ENCODE data around the gene CUX1.

Gene CUX1

GRCh38 chr7:102320181-102320580 lies 502.8 kb downstream of the CUX1 start:
- Histone ChIP-seq H3K27me3 (ENCODE audit: insufficient read depth, poor library complexity, severe bottlenecking) (no peaks in the 10 kb centered on the region), H3K36me3 (ENCODE audit: low read depth) (no peaks in the 10 kb centered on the region), H3K9me3 (ENCODE audit: severe bottlenecking) (no peaks in the 10 kb centered on the region), H3K27ac (ENCODE audit: poor library complexity, severe bottlenecking) (no peak overlapping the region), H3K4me3 (ENCODE audit: severe bottlenecking) (no peak overlapping the region), H3K4me1 (ENCODE audit: insufficient read depth, poor library complexity, severe bottlenecking) (peaks cover 5% of the 10 kb centered on the region)
- ATAC-seq (ENCODE audit: low read depth) (no peak), DNase-seq (ENCODE audit: low spot score) (no peak)
- no peak for TF ChIP-seq CTCF (IDR thresholded peaks at IDR 0.05; ENCODE audit: poor library complexity, severe bottlenecking)

DNA sequence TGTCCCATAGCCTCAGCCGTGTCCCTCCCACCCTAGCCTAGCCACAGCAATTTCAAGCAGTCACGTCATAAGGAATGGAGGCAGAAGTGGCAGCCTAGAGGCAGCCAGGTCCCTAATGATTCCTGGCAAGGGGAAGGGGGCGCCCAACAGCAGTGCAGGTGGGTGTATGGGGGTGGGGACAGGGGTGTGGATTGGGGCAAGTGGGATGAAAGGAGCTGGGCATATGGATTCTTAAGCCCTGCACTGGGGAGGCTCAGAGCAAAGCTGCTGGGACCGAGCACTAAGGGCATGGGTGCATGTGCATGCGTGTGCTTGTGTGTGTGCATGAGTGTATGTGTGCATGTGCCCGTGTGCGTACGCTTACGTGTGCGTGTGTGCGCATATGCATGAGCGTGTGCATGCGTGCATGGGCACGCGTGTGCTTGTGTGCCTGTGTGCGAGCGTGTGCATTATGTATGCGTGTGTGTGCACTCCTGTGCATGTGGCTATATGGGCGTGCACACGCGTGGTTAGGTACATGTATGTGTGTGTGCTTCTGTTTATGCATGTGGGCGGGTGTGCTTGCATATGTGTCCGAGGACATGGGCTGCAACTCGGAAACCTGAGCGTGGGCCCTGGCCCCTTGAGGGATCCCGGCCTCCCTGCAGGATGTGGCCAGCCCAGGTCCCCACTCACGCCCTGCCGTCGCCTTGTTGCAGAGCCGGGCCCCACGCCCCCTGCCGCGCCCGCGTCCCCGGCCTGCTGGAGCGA lies 503.4 kb downstream of the CUX1 start:
- ATAC-seq (ENCODE audit: low read depth) (no peak), DNase-seq (ENCODE audit: low spot score) (no peak)
- Histone ChIP-seq H3K4me1 (ENCODE audit: insufficient read depth, poor library complexity, severe bottlenecking) (peaks cover 5% of the 10 kb centered on the region), H3K27me3 (ENCODE audit: insufficient read depth, poor library complexity, severe bottlenecking) (no peaks in the 10 kb centered on the region), H3K9me3 (ENCODE audit: severe bottlenecking) (no peaks in the 10 kb centered on the region), H3K27ac (ENCODE audit: poor library complexity, severe bottlenecking) (no peak overlapping the region), H3K4me3 (ENCODE audit: severe bottlenecking) (no peak overlapping the region), H3K36me3 (ENCODE audit: low read depth) (no peaks in the 10 kb centered on the region)
- no peak for TF ChIP-seq CTCF (IDR thresholded peaks at IDR 0.05; ENCODE audit: poor library complexity, severe bottlenecking)

DNA sequence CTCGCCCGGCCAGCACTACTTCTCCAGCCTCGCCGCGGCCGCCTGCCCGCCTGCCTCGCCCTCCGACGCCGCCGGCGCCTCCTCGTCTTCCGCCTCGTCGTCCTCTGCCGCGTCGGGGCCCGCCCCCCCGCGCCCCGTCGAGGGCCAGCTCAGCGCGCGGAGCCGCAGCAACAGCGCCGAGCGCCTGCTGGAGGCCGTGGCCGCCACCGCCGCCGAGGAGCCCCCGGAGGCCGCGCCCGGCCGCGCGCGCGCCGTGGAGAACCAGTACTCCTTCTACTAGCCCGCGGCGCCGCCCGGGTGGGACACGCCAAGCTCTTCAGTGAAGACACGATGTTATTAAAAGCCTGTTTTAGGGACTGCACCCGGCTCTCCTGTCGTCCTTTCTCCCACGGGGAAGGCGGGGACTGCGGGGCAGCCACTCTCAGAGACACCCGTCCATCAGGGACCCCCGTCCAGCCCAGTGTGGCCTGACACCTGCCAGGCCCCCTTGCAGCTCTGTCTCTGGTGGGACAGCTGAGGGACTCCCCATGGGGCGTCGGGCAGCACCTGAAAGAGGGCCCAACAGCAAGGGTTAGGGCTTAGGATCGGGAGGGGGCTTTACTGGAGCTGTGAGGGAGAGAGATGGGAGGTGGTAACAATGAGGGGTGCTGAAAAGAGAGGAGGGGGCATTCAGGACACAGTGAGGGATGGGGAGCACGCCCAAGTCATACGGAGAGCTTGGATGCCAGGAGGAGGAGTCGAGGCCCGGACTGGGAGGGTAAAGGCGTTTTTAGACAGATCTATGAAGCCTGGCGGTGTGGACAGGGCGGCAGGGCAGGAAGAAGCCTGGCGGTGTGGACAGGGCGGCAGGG lies 504.1 kb downstream of the CUX1 start:
- Histone ChIP-seq H3K27me3 (ENCODE audit: insufficient read depth, poor library complexity, severe bottlenecking) (no peaks in the 10 kb centered on the region), H3K27ac (ENCODE audit: poor library complexity, severe bottlenecking) (no peak overlapping the region), H3K4me3 (ENCODE audit: severe bottlenecking) (no peak overlapping the region), H3K9me3 (ENCODE audit: severe bottlenecking) (no peaks in the 10 kb centered on the region), H3K36me3 (ENCODE audit: low read depth) (no peaks in the 10 kb centered on the region), H3K4me1 (ENCODE audit: insufficient read depth, poor library complexity, severe bottlenecking) (peaks cover 5% of the 10 kb centered on the region)
- no peak for TF ChIP-seq CTCF (IDR thresholded peaks at IDR 0.05; ENCODE audit: poor library complexity, severe bottlenecking)
- ATAC-seq (ENCODE audit: low read depth) = no peak
- DNase-seq (ENCODE audit: low spot score) = no peak

GRCh38 chr7:102322202-102322715 lies 504.8 kb downstream of the CUX1 start:
- ATAC-seq (ENCODE audit: low read depth) (no peak), DNase-seq (ENCODE audit: low spot score) (no peak)
- no peak for TF ChIP-seq CTCF (IDR thresholded peaks at IDR 0.05; ENCODE audit: poor library complexity, severe bottlenecking)

More at GRCh38 chr7:102322202-102322715, 504.8 kb downstream of the CUX1 start:
- H3K27ac ChIP-seq (ENCODE audit: poor library complexity, severe bottlenecking) = no peak overlapping the region
- H3K27me3 ChIP-seq (ENCODE audit: insufficient read depth, poor library complexity, severe bottlenecking) = no peaks in the 10 kb centered on the region
- no peaks in the 10 kb centered on the region for H3K36me3 ChIP-seq (ENCODE audit: low read depth)
- no peaks in the 10 kb centered on the region for H3K9me3 ChIP-seq (ENCODE audit: severe bottlenecking)
- peaks cover 5% of the 10 kb centered on the region for H3K4me1 ChIP-seq (ENCODE audit: insufficient read depth, poor library complexity, severe bottlenecking)
- H3K4me3 ChIP-seq (ENCODE audit: severe bottlenecking) = no peak overlapping the region

All from RWPE2 (cell line).